HepG2 (cell line): ENCODE data around the gene KCNK17.

ENCODE experiments used
- CREB1 ChIP-seq, 2 experiments: fragments of 450-650 bp in 1 of 2; IDR thresholded peaks; 2 replicates each; pipeline ENCODE4 v1.6.1; 2016 to 2017; ENCODE audit warnings: control low read depth in 1 of 2, mild to moderate bottlenecking in 1 of 2, missing compliant biosample characterization in 1 of 2, missing genetic modification characterization in 1 of 2
- CTCF ChIP-seq: sonication (generic); formaldehyde crosslinking; IDR thresholded peaks from 2 replicates; pipeline ENCODE4 v1.5.0; 2020; ENCODE audit warnings: mild to moderate bottlenecking, missing genetic modification reagents, moderate library complexity
- FUBP1 ChIP-seq: sonication (generic); formaldehyde crosslinking; IDR thresholded peaks from 2 replicates; pipeline ENCODE4 v1.5.1; 2020; ENCODE audit warnings: missing genetic modification reagents, mild to moderate bottlenecking, borderline replicate concordance
- HMG20A ChIP-seq: IDR thresholded peaks from 2 replicates; pipeline ENCODE4 v1.6.1; 2016; ENCODE audit warnings: borderline replicate concordance

DNA sequence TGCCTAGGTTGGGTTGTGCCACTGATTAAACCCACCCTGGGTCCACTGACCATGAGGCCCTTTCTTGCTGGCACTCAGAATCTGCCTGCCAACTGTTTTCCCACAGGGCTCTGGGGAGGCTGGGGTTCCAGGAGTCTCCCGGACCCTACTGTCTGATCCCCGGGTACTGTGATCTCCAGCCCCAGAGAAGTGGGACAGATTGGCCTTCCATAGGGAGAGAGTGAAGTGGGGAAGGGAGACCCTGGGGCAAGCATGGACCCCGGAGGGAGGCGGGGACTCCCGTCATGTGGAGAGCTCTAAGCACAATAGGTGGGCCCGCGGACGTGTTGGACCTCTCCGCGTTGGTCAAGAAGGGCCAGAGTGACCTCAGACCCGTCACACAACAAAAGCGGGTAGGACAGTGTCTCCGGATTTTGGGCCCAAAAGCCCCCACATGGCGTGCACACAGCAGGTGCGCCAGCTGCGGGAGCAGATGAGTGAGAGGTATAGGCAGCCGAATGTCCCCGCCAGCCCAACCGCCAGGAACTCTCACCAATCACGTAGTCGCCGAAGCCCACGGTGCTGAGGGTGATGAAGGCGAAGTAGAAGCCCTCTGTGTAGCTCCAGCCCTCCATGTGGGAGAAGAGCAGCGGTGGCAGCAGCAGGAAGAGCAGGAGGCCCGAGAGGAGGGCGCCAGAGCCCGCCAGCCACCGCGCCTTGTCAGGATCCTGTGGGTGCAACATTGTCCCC, 10.6 kb downstream of the KCNK17 start:
- TF ChIP-seq CTCF (CRISPR knock-in tag) (no peak), FUBP1 (CRISPR knock-in tag) (no peak), CREB1 (IDR thresholded peaks at IDR 0.05) (no peak), CREB1 (CRISPR knock-in tag; IDR thresholded peaks at IDR 0.05) (no peak), HMG20A (CRISPR knock-in tag) (no peak)
